Measurements from ENCODE around the gene NRSN1.

NRSN1 gene

DNA sequence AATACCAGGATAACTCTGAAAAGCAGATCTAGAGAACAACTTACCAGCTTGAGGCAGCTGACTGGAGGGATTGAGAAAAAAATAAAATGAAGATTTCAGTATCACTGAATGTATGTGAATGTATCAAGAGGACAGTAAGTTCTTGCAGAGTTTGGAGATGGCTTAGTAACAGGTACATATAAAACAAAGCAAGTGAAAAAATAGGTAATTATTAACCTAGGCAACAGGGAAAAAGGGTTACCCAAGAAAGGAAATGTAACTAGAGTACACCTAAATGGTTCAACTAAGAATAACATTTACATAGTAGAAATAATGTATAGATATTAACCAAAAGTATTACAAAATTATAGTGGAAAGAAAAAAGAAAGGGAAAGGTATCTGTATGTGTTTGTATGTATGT, 67.3 kb downstream of the NRSN1 start:
- Histone ChIP-seq H3K27ac (replicated peaks) (no peak overlapping the region), H3K27me3 (ENCODE audit: insufficient read depth, poor library complexity, severe bottlenecking) (no peaks in the 10 kb centered on the region), H3K4me3 (replicated peaks; ENCODE audit: insufficient read depth, low read length) (no peak overlapping the region)
- no peak for DNase-seq (ENCODE audit: low read depth in 1 of 2, low spot score in 1 of 2)
- TF ChIP-seq POLR2AphosphoS5 (IDR thresholded peaks at IDR 0.05; ENCODE audit: low read depth) (no peak), SPI1 (IDR thresholded peaks at IDR 0.05; ENCODE audit: borderline replicate concordance, low read depth) (no peak), GABPA (IDR thresholded peaks at IDR 0.05; ENCODE audit: low read depth) (no peak)
- TF ChIP-seq, protein P1, sequence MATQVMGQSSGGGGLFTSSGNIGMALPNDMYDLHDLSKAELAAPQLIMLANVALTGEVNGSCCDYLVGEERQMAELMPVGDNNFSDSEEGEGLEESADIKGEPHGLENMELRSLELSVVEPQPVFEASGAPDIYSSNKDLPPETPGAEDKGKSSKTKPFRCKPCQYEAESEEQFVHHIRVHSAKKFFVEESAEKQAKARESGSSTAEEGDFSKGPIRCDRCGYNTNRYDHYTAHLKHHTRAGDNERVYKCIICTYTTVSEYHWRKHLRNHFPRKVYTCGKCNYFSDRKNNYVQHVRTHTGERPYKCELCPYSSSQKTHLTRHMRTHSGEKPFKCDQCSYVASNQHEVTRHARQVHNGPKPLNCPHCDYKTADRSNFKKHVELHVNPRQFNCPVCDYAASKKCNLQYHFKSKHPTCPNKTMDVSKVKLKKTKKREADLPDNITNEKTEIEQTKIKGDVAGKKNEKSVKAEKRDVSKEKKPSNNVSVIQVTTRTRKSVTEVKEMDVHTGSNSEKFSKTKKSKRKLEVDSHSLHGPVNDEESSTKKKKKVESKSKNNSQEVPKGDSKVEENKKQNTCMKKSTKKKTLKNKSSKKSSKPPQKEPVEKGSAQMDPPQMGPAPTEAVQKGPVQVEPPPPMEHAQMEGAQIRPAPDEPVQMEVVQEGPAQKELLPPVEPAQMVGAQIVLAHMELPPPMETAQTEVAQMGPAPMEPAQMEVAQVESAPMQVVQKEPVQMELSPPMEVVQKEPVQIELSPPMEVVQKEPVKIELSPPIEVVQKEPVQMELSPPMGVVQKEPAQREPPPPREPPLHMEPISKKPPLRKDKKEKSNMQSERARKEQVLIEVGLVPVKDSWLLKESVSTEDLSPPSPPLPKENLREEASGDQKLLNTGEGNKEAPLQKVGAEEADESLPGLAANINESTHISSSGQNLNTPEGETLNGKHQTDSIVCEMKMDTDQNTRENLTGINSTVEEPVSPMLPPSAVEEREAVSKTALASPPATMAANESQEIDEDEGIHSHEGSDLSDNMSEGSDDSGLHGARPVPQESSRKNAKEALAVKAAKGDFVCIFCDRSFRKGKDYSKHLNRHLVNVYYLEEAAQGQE (IDR thresholded peaks at IDR 0.05; ENCODE audit: insufficient replicate concordance, low read depth), result no peak
- TF ChIP-seq, protein P2, sequence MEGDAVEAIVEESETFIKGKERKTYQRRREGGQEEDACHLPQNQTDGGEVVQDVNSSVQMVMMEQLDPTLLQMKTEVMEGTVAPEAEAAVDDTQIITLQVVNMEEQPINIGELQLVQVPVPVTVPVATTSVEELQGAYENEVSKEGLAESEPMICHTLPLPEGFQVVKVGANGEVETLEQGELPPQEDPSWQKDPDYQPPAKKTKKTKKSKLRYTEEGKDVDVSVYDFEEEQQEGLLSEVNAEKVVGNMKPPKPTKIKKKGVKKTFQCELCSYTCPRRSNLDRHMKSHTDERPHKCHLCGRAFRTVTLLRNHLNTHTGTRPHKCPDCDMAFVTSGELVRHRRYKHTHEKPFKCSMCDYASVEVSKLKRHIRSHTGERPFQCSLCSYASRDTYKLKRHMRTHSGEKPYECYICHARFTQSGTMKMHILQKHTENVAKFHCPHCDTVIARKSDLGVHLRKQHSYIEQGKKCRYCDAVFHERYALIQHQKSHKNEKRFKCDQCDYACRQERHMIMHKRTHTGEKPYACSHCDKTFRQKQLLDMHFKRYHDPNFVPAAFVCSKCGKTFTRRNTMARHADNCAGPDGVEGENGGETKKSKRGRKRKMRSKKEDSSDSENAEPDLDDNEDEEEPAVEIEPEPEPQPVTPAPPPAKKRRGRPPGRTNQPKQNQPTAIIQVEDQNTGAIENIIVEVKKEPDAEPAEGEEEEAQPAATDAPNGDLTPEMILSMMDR (IDR thresholded peaks at IDR 0.05; ENCODE audit: insufficient read depth, low read length), result no peak

DNA sequence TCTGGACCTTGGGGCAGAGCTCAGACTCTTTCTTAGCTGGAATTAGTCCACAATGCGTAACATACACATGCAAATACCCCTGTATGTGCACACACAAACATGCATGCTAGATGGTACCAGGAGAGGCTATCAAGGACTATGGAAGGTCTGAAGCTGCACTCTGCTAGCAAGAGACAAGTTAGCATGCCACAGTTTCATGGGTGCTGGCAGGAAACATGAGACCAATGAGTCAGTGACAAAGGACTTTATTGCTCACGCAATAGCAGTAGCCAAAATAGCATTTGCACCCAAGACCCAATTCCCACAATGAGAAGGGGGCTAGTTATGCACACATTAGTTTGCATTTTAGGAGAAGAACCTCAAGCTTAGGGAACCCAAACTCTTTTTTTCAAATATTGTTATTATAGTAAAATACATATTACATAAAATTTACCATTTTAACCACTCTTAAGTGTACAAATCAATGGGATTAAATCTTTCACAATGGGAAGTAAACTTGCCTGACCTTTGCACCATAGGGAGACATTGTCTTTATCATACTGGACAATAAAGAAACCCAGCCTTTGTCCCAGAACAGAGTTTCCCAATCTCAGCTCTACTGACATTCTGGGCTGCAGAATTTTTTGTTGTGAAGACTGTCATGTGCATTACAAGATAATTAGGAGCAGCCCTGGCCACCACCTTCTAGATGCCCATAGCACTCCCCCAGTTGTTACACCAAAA, 69.1 kb downstream of the NRSN1 start:
- no peak overlapping the region for H3K4me3 ChIP-seq (replicated peaks; ENCODE audit: insufficient read depth, low read length)
- TF ChIP-seq GABPA (IDR thresholded peaks at IDR 0.05; ENCODE audit: low read depth) (no peak), SPI1 (IDR thresholded peaks at IDR 0.05; ENCODE audit: borderline replicate concordance, low read depth) (no peak), POLR2AphosphoS5 (IDR thresholded peaks at IDR 0.05; ENCODE audit: low read depth) (no peak)
- TF ChIP-seq, protein P2 (IDR thresholded peaks at IDR 0.05; ENCODE audit: insufficient read depth, low read length), result no peak
- TF ChIP-seq, protein P1 (IDR thresholded peaks at IDR 0.05; ENCODE audit: insufficient replicate concordance, low read depth), result no peak
- H3K27me3 ChIP-seq (ENCODE audit: insufficient read depth, poor library complexity, severe bottlenecking), result no peaks in the 10 kb centered on the region
- DNase-seq (ENCODE audit: low read depth in 1 of 2, low spot score in 1 of 2), result no peak
- no peak overlapping the region for H3K27ac ChIP-seq (replicated peaks)

DNA sequence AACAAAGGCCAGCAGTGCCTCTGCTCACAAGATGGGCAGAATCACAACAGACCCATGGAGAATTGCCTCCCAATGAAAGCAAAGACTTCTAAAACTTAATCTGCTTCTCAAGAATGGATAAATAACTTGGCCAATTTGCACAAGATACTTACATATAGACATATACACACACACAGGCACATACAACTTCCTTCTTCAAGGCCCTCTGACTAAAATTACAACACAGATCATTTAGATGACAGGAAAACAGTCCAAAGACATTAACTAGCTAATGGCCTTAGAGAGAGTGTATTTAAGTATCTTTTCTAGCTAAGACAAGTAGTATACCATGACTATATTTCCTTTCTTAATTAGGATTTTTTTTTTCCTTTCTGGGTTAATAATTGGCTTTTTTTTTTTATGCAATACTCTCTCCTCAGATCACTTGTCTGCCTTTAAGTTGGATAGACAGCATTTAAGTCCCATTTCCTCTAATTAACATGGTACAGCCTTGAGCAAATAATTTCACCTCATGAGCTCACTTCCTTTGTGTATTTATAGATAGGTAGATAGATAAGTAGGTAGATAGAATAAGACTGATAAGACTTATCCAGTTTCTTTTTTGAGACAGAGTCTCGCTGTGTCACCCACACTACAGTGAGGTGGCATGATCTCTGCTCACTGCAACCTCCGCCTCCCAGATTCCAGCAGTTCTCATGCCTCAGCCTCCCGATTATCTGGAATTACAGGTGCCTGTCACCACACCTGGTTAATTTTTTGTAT, 70.0 kb downstream of the NRSN1 start:
- no peaks in the 10 kb centered on the region for H3K27me3 ChIP-seq (ENCODE audit: insufficient read depth, poor library complexity, severe bottlenecking)
- DNase-seq (ENCODE audit: low read depth in 1 of 2, low spot score in 1 of 2), result no peak
- H3K27ac ChIP-seq (replicated peaks), result no peak overlapping the region
- no peak overlapping the region for H3K4me3 ChIP-seq (replicated peaks; ENCODE audit: insufficient read depth, low read length)
- TF ChIP-seq SPI1 (IDR thresholded peaks at IDR 0.05; ENCODE audit: borderline replicate concordance, low read depth), result no peak
- TF ChIP-seq POLR2AphosphoS5 (IDR thresholded peaks at IDR 0.05; ENCODE audit: low read depth), result no peak
- no peak for TF ChIP-seq GABPA (IDR thresholded peaks at IDR 0.05; ENCODE audit: low read depth)
- TF ChIP-seq, protein P2 (IDR thresholded peaks at IDR 0.05; ENCODE audit: insufficient read depth, low read length), result no peak
- TF ChIP-seq, protein P1 (IDR thresholded peaks at IDR 0.05; ENCODE audit: insufficient replicate concordance, low read depth), result no peak
